HG03280 (cell line): ENCODE results near the gene IFNL4.

Experiments
- ATAC-seq: cut with Tn5 transposase; IDR thresholded peaks from one replicate; pipeline ENCODE4 v1.9.1; 2021; ENCODE audit warnings: mild to moderate bottlenecking, moderate library complexity; ENCODE audit not compliant: unreplicated experiment

IFNL4 gene

DNA sequence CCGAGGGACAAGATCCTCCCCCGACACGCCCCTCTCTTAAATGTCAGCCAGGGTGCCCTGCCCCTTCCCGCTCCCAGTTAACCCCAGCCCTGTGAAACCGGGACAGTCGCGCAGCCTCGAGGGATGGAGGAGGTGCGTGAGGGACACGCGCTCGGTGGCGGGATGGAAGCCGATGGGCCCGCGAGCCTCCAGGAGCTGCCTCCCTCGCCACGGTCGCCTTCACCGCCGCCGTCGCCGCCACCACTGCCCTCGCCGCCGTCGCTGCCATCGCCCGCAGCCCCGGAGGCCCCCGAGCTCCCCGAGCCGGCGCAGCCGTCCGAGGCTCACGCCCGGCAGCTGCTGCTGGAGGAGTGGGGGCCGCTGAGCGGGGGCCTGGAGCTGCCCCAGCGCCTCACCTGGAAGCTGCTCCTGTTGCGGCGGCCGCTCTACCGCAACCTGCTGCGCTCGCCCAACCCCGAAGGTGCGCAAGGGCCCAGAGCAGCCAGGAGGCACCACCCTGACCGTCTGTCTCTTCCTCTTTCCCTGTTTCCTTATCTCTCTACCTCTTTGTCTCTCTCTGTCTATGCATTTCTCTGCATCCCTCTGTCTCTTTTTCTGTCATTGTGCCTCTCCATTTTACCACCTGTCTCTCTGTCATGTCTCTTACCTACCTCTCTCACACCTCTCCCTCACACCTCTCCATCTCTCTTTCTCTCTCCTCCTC lies 51.6 kb downstream of the IFNL4 start, which contains the start of gene NCCRP1:
TSS of gene NCCRP1 (plus strand) at position 105 of the 703 bp plus-strand sequence. CDS start at position 124, 19 bp downstream.
- no peak for ATAC-seq

DNA sequence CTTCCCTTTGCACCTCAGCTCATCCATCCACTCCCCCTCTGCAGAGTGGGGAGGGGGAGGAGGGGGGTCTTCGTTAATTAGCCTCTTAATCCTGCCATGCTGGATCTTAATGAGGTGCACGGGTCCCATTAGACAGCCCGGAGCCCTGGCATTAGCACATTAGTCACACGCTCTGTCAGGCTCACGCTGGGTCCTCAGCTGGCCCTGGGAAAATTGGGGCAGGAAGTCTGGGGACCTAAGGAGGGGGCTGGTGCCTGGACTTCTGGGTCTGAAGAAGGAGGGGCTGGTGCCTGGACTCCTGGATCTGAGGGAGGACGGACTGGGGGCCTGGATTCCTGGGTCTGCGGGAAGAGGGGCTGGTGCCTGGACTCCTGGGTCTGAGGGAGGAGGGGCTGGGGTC lies 52.3 kb downstream of the IFNL4 start:
- no peak for ATAC-seq
